Activated CD8-positive, alpha-beta memory T cell treated with anti-CD3 and anti-CD28 coated beads, Interleukin-2, amount 50 U/mL, for 24 hours (primary cell): ENCODE results near the gene DNAJC28.
"Not testable (repeated sequence)": the region's sequence is repeated elsewhere in the genome, so short reads cannot be mapped to it uniquely, and the experiment has no call there.

ENCODE experiments used
- DNase-seq: peaks from one replicate; pipeline ENCODE4 v3.0.0-alpha.2; 2020; ENCODE audit errors: extremely low read depth

Gene DNAJC28, protein sequence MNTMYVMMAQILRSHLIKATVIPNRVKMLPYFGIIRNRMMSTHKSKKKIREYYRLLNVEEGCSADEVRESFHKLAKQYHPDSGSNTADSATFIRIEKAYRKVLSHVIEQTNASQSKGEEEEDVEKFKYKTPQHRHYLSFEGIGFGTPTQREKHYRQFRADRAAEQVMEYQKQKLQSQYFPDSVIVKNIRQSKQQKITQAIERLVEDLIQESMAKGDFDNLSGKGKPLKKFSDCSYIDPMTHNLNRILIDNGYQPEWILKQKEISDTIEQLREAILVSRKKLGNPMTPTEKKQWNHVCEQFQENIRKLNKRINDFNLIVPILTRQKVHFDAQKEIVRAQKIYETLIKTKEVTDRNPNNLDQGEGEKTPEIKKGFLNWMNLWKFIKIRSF

DNA sequence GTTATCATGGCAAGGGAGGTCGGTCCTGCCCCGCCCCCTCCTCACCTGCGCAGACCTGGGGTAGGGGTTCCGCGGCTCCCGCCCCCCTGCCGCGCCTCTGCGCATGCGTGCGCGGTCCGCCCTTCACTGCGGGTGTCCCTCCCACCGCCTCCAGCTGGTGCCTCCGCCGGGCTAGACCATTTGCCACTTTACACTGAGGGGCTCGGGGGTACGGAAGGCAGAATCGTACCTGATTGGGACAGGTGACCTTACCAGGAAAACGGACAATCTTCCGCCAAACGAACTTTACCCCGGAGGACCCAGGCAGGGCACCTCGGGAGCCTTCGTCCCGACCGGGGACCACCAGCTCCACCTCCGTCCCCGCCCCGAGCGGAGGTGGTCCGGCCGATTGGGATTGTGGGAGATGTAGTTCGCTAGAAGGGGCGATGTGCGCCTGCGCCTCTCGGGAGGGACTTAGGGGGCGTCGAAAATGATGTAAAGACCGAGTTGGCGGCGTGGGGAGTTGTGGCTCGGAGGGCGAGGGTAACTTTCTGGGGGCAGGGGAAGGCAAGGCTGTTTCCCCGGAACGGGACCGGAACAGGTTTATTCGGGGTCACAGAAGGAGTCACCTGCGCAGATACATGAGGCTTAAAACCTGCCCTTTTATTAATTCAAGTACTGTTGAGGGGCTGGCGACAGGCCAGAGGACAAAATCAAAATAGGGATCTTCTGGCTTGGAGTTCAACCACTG, at the start of gene DNAJC28:
Gene DNAJC28, minus strand, starts transcription at position 344 of the 730 bp plus-strand sequence. CDS start 2,323 bp downstream, outside the sequence.
- DNase-seq, result peak; percentile 90

DNA sequence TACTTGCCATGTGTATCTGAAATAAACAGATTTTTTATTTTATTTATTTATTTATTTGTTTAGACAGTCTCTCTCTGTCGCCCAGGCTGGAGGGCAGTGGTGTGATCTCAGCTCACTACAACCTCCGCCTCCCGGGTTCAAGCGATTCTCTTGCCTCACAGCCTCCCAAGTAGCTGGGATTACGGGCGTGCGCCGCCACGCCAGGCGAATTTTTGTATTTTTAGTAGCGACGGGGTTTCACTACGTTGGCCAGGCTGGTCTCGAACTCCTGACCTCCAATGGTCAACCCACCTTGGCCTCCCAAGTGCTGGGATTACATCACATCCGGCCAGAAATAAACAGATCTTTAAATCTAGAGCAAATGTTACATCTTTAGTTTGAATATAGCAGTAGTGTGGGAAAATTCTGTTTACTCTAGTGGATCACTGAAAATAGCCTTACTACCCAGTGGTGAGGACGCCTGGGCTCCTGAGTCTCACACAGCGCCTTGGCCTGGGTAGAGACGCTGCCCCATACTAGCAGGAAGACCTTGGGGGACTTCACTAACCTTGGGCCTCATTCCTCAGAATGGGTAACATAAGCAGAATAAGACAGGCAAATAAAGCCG, 49.7 kb upstream of the DNAJC28 start:
- no peak for DNase-seq

DNA sequence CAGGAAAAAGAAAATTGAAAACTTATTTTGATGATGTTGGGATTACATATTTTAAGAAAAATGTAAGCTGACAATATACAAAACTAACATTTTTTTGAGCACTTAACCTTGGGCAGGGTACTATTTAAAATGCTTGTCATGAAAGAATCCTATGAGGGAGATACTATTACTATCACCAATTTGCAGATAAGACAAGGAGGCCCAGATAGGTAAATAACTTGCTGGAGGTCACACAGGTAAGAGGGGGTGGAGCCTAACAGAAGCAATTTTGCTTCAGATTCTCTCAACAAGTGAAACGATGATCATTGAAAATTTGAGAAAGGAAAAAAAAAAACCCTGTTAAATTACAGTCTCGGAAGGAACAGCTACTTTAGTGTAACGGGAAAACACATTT, 49.2 kb upstream of the DNAJC28 start:
- no peak for DNase-seq

DNA sequence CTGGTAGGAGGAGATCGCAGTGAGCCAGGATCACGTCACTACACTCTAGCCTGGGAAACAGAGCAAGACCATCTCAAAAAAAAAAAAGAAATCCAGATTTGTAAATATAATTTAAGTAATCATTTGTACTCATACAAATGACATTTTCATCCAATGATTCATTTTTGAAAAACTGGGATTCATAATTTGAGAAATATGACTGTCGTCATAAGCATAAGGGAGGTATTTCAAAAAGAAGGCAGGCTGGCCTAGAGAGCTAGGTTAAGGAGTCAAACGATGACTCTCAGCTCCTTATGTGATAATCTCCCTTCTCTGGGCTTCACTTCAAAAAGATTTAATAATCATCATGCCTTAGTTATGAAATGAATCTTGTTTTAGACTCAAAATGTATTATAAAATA, 48.1 kb upstream of the DNAJC28 start:
- no peak for DNase-seq

DNA sequence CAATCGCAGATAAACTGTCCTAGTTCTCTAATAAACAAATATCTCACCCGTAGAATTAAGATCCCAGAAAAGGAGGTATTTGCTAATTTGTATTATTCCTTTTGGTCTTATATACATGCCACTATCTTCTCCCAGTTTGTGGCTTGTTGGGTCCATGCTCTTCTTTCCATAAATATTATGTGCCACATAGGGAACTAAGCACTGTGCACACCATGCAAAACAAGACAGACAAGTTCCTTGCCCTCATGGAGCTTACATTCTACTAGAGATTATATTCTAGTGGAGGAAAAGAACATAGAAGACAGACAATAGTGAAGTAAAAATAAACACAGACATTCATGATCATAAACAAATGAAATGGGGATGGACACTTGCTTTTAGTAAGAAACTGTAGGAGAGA, 45.7 kb upstream of the DNAJC28 start:
- DNase-seq, result no peak

DNA sequence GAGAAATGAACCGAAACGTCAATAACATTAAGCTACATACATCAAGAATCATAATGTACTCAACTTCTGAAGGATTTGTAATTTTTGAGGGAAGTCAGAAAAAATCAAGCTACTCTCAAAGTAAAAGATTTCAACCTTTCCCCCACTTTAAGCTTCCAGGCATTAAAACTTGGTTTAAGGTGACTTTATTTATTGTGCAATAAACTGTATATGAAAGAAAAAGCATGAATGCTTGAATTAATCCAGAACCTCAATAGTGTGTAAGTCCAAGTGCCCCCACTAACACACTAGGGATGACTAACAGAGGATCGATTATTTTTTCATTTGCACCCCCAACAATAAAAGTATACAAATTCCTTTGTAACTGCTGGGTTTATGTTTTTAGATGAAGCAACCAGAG, 39.5 kb upstream of the DNAJC28 start:
- no peak for DNase-seq

DNA sequence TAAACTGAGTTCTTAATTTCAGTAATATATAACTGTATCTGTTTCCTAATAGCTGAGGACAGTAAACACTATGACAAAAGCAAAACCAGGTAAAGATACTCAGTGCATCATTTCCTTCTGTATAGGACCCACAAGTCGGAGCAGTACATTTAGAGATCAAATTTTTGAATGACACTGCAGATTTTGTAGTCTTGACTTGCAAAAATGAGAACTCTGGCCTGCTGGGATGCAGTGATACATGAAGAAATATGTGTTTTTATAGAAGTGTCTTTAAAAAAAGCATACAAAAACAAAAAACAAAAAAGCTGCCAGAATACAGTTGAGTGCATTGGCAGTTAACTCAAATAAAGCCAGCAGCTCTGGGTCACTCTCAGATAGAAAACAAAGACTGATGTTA, 31.4 kb upstream of the DNAJC28 start:
- no peak for DNase-seq

DNA sequence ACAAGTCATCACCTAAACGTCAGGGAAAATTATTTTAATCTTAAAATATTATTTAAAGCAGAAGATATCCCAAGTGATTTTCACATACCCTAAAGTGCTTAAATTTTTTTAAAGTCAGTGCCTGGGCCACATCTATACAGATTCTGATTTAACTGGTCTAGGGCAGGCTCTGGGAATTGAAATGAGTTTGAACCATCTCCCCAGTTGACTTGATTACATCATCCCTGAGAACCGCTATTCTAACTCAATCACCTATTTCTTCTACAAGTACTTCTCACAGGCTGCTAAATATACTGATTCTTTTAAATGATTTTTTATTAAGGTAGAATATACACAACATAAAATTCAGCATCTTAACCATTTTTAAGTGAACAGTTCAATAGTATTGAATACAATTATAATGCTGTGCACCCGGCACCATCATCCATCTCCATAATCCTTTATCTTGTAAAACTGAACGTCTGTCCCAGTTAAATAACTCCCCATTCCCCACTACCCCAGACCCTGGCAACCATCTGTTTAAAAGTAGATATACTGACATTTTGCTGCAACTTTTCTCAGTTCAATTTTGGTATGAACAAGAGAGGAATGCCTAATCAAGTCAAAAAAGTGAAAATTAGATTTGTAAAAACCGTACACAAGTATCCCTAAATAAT, 30.9 kb upstream of the DNAJC28 start:
- DNase-seq, result no peak

DNA sequence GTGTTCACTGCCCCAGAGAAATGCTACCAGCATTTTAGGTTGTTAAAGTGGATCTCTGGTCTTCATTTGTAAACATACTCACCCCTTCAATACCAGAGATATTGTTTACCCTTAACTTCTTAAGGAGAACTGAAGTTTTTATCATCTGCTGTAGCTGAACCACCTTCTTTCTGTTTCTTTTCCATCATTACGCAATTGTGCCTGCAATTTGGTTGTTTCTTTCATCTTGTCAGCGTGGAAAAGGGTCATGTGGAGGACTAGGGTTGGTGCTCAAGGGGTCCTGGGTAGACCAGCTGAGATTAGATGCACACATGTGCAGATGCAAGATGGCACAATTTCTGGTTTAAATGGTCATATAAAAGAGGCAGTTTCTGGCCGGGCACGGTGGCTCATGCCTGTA, 27.4 kb upstream of the DNAJC28 start:
- DNase-seq, result no peak

DNA sequence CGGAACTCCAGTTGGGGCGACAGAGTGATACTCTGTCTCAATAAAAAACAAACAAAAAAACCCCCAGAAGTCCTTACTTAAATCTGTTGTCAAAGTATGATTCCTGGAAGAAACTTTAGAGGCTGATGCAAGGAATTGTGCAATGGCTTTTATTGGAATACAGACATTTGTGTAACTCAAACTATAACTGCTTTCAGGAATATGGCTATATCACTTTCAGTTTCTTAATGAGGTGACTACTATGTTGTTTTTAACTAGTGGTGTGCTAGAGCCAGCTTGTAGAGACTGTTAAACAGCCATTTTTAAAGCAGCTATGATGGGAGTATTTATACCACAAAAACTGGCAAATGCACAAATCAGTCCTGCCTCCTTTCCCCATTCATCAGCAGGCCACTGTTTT, 22.7 kb upstream of the DNAJC28 start:
- DNase-seq, result no peak

DNA sequence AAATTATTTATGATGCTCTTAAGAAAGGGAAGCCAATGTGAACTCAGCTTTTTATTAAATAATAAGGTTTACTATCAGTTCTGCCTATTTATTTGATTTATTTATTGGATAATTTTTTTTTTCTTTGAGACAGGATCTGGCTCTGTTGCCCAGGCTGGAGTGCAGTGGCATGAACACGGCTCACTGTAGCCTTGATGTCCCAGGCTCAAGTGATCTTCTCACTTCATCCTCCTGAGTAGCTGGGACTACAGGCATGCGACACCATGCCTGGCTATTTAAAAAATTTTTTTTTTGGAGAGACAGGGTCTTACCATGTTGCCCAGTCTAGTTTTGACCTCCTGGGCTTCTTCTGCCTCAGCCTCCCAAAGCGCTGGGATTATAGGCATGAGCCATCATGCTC, 21.0 kb upstream of the DNAJC28 start:
- DNase-seq, result no peak

DNA sequence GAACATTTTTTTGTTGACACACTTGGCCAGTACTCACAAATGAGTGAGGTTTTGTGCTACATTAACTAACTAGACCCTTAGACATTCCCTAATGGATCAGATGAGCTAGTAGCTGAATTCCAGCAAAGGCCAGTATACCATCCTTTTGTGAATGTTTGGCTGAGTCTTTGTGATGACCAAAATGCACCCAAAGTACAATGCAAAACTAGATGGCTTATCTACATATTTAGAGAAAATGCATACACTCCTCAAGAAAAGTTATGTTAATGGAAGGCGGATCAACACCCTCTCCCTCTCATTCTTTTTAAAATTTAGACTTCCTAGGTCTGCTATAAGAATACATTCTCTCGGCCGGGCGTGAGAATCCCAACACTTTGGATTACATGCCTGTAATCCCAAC, 20.1 kb upstream of the DNAJC28 start:
- no peak for DNase-seq

DNA sequence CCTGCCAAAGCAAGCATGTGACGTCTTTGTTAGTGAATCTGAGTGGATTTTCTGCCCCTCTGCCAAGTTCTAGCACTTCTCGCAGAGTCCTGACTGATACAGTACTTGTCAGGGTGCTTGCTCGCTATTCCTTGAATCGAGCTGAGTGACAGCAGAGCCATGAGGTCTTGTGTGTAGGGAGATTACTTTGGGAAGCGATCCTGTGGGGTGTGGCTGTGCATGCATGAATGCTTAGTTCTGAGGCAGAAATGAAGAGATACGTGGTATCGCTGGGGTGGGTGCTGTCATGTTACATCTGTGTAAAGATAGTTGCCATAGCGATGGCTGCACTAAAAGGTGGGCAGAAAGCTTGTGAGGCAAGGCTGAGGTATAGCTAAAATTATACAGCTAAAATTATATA, 19.3 kb upstream of the DNAJC28 start:
- DNase-seq, result no peak

DNA sequence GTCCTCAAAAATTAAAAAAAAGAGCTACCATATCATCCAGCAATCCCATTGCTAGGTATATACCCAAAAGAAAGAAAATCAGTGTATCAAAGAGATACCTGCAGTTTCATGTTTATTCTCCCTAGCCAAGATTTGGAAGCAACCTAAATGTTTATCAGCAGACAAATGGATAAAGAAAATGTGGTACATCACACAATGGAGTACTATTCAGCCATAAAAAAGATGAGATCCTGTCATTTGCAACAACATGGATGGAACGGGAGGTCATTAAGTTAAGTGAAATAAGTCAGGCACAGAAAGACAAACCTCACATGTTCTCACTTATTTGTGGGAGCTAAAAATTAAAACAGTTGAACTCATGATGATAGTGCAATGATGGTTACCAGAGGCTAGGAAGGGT, 15.5 kb upstream of the DNAJC28 start:
- not testable (repeated sequence) for DNase-seq

DNA sequence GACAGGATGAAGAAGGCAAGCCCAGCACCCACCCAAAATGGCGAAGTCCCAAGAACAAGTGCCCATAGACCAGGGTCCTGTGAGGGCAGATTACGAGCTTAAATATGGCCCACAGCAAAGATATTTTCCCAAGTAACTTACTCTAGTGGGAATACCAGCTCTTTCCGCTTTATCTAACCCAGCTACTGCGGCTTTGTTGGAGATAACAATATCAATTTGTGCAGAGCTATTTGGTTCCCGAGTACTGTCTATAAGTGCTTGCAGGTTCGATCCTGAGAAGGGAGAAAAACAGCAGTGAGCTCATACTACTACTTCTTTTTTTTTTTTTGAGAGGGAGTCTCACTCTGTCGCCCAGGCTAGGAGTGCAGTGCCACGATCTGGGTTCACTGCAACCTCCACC, 14.3 kb upstream of the DNAJC28 start:
- DNase-seq, result no peak

DNA sequence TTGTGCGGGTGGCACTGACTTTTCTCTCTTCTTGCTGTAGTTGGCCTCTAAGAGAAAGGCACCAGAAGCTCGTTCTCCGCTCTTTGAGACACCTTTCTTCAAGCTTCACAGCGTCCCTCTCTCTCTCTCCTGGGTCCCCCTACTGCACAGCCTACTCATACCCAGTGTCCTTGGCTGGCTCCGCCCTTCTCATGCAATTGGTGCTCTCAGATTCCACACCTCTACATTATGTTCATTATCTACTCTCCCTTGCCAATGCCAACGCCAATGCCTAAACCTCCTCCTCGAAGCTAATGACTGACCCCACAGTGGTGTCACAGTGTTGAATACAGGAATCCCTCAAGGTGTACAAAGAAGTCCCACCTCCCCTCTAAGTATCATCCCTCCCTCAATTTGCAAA, 4.8 kb upstream of the DNAJC28 start:
- no peak for DNase-seq

DNA sequence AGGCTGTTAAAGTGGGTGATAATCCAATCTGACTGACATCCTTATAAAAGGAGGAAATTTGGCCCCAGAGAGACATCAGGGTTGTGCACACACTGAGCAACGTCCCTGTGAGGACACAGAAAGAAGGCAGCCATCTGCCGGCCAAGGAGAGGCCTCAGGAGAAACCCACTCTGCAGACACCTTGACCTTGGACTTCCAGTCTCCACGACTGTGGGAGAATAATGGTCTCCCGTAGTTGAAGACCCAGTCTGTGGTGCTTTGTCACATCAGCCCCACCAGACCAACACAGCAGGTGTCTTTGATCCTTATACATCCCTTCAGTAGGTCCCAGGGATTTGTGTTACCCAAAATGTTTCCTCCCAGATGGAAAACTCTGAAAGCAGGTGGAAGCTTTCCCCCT, 4.2 kb upstream of the DNAJC28 start:
- no peak for DNase-seq

DNA sequence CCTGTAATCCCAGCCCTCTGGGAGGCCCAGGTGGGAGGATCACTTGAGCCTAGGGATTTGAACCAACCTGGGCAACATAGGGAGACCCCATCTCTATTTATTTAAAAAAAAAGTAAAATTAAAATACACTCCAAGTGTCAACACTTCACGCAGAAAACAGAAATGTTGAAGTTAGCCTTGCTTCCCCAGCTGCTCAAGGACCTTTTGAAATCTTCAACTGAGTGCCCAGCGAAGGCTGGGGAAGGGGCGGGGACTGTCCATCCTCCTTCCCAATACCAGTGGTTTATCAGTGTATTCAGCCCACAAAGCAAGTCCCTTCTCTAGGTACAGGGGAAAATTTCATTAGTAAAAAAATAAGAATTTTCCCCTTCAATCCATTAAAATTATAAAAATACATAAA, 2.2 kb upstream of the DNAJC28 start:
- DNase-seq, result no peak

DNA sequence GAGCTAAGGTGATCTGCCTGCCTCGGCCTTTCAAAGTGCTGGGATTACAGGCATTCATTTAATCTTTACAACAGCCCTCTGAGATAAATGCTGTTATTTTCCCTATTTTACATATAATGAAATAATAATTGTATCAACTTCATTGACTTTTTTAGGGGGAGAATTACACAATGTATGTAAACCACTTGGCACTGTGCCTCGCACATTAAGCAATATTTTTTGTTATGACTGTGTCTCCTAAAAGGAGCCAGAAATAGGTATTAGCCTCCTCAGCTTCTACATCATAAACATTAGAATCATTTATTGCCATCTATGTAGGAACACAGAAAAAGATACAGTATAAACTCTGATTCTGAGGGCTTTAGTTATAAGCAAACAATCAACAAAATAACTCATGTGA, 1.1 kb upstream of the DNAJC28 start:
- no peak for DNase-seq

DNA sequence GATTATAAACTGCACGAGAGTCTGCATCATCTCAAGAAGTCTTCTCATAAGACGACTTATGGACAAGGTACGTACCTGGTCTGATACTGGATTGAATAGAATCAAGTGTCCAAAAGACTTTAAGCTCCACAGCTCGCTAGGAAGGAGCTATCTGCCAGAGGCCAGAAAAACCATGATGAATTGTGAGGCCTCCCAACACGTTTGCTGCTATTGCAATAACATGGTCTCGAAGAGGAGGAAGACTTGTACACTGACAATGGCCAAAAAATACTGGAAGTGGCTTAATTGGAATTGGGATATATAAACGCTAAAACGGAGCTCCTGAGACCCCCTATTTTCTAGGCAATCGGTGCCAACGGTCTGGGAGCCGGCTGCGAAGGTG, 534 bp downstream of the DNAJC28 start:
- DNase-seq, result no peak

DNA sequence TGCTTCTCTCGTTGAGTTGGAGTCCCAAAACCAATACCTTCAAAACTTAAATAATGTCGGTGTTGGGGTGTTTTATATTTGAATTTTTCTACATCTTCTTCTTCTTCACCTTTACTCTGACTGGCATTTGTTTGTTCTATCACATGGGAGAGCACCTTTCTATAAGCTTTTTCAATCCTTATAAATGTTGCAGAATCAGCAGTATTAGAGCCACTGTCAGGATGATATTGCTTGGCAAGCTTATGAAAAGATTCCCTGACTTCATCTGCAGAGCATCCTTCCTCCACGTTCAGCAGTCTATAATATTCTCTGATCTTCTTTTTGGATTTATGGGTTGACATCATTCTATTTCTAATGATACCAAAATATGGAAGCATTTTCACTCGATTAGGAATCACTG, 2.6 kb downstream of the DNAJC28 start:
- DNase-seq, result no peak

DNA sequence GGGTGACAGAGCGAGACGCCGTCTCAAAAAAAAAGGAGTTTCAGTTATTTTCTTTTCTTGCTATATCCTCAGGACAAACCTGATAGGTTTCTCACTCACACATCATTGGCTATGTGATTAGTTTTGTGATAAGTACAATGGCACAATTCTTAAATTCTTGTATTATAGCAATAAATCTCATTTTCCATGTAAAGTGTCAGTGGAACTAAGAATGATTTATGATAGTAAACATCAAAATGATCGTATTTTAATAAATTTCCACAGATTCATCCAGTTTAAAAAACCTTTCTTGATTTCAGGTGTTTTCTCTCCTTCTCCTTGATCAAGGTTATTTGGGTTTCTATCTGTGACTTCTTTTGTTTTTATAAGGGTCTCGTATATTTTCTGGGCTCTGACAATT, 3.5 kb downstream of the DNAJC28 start:
- no peak for DNase-seq
